Activated CD8-positive, alpha-beta memory T cell treated with anti-CD3 and anti-CD28 coated beads for 4 hours (primary cell): ENCODE results near the gene ATP5MC3.
A peak's percentile ranks its signal among the peaks of the same experiment; 100 is the strongest.

Experiments used
- DNase-seq, 2 donors: peaks; one replicate each; pipeline ENCODE4 v3.0.0-alpha.2; 2020; ENCODE audit warnings: low read depth in 2 of 2

Gene ATP5MC3

GRCh38 chr2:175167792-175168563, 13.5 kb downstream of the ATP5MC3 start, which contains the start of gene ATF2:
TSS of gene ATF2 (minus strand) at chr2:175168203. CDS start at chr2:175136443, 31,760 bp downstream.
- peak; percentile 95 to 98 for DNase-seq

GRCh38 chr2:175167076-175167791, 14.3 kb downstream of the ATP5MC3 start:
- no peak for DNase-seq

DNA sequence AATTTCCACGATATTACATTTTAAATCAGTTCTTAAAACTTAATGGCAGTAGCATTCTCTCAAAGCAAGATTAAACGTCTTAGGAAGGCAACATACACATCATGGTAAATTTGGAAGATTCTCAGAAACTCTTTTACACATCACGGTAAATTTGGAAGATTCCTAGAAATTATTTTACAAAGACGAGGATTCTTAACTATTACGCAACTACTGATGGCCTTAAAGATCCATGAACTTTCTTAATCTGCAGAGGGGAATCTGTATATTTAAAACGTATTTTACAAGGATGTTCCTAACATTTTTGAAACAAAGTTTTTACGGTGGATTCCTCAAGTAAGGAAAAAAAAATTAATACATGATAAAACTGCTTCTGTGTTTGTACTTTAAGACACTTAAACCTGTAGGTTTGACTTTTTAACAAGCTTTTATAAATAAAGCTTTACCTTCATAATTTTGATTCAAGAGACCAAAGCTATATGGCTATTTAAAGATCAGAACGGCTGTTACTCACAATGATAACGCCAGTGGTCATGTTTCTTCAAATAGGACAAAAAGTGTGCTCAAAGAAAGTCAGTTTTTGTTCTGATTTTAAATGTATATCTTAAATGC, 15.2 kb downstream of the ATP5MC3 start:
- DNase-seq = no peak

GRCh38 chr2:175164235-175164634, 17.3 kb downstream of the ATP5MC3 start:
- no peak for DNase-seq

- DNase-seq = no peak
These were observed 22.6 kb downstream of the ATP5MC3 start for GRCh38 chr2:175158894-175159293.

GRCh38 chr2:175156534-175156933, 25.0 kb downstream of the ATP5MC3 start:
- no peak for DNase-seq

GRCh38 chr2:175154661-175155082, 26.8 kb downstream of the ATP5MC3 start:
- DNase-seq = no peak

- no peak for DNase-seq
These were observed 29.3 kb downstream of the ATP5MC3 start for GRCh38 chr2:175152242-175152641.

GRCh38 chr2:175151791-175152190, 29.7 kb downstream of the ATP5MC3 start:
- DNase-seq = no peak

- no peak for DNase-seq
These were observed 34.3 kb downstream of the ATP5MC3 start for GRCh38 chr2:175147186-175147585.

- no peak for DNase-seq
These were observed 37.8 kb downstream of the ATP5MC3 start for GRCh38 chr2:175143678-175144077.

GRCh38 chr2:175143191-175143590, 38.3 kb downstream of the ATP5MC3 start:
- DNase-seq = no peak

DNA sequence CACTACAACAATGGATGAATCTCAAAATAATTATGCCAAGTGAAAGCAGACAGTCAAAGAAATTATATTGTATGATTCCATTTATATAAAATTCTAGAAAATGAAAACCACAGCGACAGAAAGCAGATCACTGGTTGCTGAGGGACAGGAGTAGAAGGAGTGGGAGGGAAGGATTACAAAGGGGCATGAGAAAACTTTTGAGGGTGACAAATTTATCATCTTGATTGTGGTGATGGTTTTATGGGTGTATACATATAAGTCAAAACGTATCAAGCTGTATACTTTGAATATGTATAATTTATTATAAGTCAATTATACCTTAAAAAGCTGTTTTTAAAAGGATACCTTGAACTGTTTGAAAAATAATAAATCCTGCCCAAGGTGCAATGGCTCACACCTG, 41.2 kb downstream of the ATP5MC3 start:
- DNase-seq = no peak

DNA sequence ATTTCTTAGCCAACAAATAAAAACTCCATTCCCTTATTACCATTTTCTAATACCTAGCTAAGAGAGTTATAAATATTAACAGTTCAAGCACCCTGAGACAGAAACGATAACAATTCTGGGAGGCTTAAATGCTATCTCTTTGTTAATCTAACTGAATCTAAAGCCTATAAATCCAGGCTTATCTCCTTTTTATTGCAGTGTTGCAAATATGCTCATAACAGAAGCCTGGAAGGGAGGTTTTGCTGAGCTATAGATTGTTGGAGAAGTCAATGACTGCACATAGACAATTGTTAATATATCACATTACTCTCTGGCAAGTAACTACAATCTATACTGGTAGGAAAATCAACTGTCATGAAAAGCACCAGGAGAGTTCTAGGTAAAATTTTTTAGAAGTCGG, 43.7 kb downstream of the ATP5MC3 start:
- DNase-seq = no peak

DNA sequence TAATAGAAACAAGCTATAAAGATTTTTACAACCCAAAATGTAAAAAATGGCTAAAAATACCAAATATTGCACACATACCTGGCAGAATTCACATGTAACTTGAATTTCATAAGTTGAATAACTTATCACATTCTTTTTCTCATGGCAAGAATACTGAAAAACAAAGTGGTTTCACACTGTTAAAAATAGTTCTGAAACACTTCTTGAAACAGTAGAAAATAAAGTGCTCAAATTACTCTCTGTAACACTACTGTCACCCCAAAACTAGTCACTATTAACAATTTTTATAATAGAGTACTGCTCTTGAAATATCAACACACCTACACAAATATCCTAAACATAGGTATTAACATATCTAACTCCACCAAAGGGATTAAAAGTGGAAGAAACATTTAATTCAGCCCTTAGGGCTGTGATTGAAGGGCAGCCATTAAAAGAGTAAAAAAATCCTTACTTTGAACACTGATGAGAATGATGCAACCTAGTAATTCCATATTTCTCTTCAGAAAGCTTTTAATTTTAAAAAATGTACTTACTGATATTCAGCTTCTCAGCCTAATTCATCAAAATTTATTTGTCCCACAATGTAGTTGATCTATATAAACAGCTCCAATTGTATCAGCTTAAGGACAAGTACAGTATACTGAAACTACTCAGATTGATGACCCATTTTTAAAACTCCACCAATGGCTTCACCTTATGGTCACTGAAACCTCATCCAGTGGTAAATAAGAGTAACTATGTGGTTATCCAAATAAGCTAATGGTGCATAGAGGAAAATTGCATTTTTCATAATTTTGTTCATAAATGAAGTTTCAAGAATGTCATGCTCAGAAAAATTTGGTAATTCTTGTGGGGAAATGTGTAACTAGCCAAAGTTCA, 44.9 kb downstream of the ATP5MC3 start:
- DNase-seq = no peak

DNA sequence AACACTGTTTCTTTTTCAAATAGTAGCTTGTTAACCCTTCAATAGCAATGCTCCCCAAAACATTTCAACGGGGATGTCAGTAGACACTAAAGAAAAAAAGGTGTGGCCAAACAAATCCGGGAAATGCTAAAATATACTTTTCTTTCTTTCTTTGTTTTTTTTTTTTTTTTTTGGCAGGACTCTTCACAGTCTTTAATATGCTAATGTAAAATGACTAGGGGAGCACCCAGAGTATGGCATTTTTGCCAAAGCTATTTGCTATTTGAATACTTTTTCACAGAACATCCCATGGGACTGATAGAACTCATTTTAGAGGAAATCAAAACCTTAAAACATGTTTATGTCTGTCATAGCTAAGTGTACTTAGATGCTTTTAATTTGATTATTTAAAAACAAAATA, 45.6 kb downstream of the ATP5MC3 start:
- DNase-seq = no peak

DNA sequence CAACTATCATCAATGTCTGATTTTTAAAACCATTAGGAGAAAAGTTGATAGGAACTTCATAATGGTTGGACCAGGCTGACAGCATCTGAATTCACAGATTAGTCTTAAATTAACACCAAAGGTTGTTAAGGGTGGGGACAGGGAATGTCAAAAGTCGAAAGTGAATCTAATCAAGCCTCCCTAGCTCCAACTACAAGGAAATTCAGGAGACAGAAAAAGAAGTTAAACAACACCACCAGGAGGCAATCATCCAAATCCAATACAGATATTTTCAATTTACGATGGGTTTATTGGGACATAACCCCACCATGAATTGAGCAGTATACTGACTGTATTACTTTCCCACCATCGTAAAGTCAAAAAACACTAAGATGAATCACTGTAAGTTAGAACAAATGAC, 46.3 kb downstream of the ATP5MC3 start:
- no peak for DNase-seq

DNA sequence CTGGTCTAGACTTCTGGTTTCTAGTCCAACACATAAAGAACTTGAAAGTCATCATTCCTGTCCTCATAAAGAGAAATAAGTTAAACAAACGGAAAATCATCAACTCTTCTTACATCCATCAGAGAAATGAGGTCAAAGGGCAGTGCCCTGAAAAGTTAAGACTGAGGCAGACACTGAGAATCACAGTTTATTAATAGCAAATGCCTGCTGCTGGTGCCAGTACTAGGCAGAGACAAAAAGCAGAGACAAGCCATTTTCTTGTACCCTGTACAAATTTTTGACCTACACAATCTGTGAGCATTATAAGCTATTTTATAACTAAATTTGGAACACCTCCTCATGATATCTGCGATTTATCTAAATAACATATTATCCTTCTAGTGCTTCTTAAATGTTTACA, 50.3 kb downstream of the ATP5MC3 start:
- DNase-seq = no peak

DNA sequence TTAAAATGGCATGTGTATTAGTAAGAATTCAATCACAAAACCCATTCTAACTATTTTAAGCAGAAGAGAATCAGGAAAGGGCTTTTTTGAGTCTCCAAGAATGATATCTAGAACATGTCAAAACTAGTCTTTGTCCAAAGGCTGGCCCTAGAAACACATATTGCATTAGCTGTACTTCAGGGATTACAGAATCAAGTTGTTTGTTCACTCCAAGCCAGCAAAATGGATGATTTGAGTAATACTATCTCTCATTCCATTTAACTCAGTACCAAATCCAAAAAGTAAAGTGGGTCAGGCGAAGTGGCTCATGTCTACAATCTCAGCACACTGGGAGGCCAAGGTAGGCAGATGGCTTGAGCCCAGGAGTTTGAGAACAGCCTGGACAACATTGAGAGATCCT, 54.8 kb downstream of the ATP5MC3 start:
- no peak for DNase-seq
